IPS-NIHi11 (cell line): ENCODE measurements around the gene PRDX5.
"Not testable (repeated sequence)": the region's sequence is repeated elsewhere in the genome, so short reads cannot be mapped to it uniquely, and the experiment has no call there.

Source experiments
- DNase-seq: peaks from one replicate; pipeline ENCODE4 v3.0.0; 2012; ENCODE audit warnings: mixed read lengths, low spot score

PRDX5 gene

GRCh38 chr11:64305691-64306562, 12.0 kb upstream of the PRDX5 start:
- peak; percentile 58 for DNase-seq

GRCh38 chr11:64306563-64306875, 11.4 kb upstream of the PRDX5 start:
- no peak for DNase-seq

- DNase-seq = no peak
Measured at GRCh38 chr11:64306876-64307622, 10.9 kb upstream of the PRDX5 start.

- DNase-seq = not testable (repeated sequence)
Measured at GRCh38 chr11:64307795-64308194, 10.1 kb upstream of the PRDX5 start.

GRCh38 chr11:64312947-64313346, 5.0 kb upstream of the PRDX5 start:
- no peak for DNase-seq

- DNase-seq = no peak
Measured at GRCh38 chr11:64313491-64314145, 4.3 kb upstream of the PRDX5 start.

- DNase-seq = no peak
Measured at GRCh38 chr11:64314146-64314804, 3.6 kb upstream of the PRDX5 start.

- DNase-seq = no peak
Measured at GRCh38 chr11:64314805-64315561, 2.9 kb upstream of the PRDX5 start.

- not testable (repeated sequence) for DNase-seq
Measured at GRCh38 chr11:64315667-64316526, 2.0 kb upstream of the PRDX5 start.

- no peak for DNase-seq
Measured at GRCh38 chr11:64316672-64317324, 1.1 kb upstream of the PRDX5 start.

GRCh38 chr11:64317325-64317960, 478 bp upstream of the PRDX5 start, which contains the start of gene TRMT112:
Gene TRMT112 (minus strand): TSS chr11:64317559. CDS start chr11:64317526, 33 bp downstream.
- DNase-seq = peak; percentile 87

- DNase-seq = peak; percentile 37
Measured at GRCh38 chr11:64318766-64319761, 1.1 kb downstream of the PRDX5 start.

GRCh38 chr11:64320556-64320955, 2.6 kb downstream of the PRDX5 start:
- no peak for DNase-seq

- no peak for DNase-seq
Measured at GRCh38 chr11:64321026-64321425, 3.1 kb downstream of the PRDX5 start.

GRCh38 chr11:64321533-64321932, 3.6 kb downstream of the PRDX5 start:
- no peak for DNase-seq

GRCh38 chr11:64322925-64323260, 5.0 kb downstream of the PRDX5 start:
- no peak for DNase-seq

- DNase-seq = no peak
Measured at GRCh38 chr11:64323373-64323772, 5.5 kb downstream of the PRDX5 start.

- not testable (repeated sequence) for DNase-seq
Measured at GRCh38 chr11:64323984-64324383, 6.1 kb downstream of the PRDX5 start.
